ENCODE results near the gene NANOG. TPM values are rescaled to one million over a fixed set of nuclear protein-coding genes. Genes with fewer than 3 reads are reported as not detected.
"Not testable (repeated sequence)": the region's sequence is repeated elsewhere in the genome, so short reads cannot be mapped to it uniquely, and the experiment has no call there.

The NANOG gene
- total RNA-seq, 1 experiment from 2014 or later: 0.62 TPM

- TF ChIP-seq POLR2AphosphoS5 (IDR thresholded peaks at IDR 0.05; ENCODE audit: low read depth, low read length) (no peak), SIN3A (IDR thresholded peaks at IDR 0.05; ENCODE audit: borderline replicate concordance, insufficient read depth, low read depth, low read length) (no peak), TCF7L2 (IDR thresholded peaks at IDR 0.05; ENCODE audit: low read depth, low read length) (no peak), REST (IDR thresholded peaks at IDR 0.05; ENCODE audit: insufficient read depth in 1 of 2, low read depth in 2 of 2, low read length in 1 of 2) (no peak), CTCF (IDR thresholded peaks at IDR 0.05) (no peak)
- in situ Hi-C loops (cut with HindIII; ENCODE audit: low pct_unique_long_range_greater_than_20kb, low sequenced_read_pairs): no loop called here
- ChIA-PET POLR2A (no interaction called here), CTCF (no interaction called here)
- Histone ChIP-seq H3K9me3 (ENCODE audit: control insufficient read depth, insufficient read depth, low read depth, low read length) (no peaks in the 10 kb centered on the region), H3K27ac (ENCODE audit: low read length) (no peak overlapping the region), H3K27me3 (ENCODE audit: control insufficient read depth, insufficient read depth, low read length) (no peaks in the 10 kb centered on the region), H3K4me1 (ENCODE audit: control insufficient read depth, insufficient read depth, low read length) (no peaks in the 10 kb centered on the region), H3K36me3 (ENCODE audit: control insufficient read depth, insufficient read depth, low read length) (no peaks in the 10 kb centered on the region), H3K4me3 (ENCODE audit: low read depth in 2 of 2, low read length in 2 of 2) (no peak overlapping the region)
- no TSS peak for BruUV-seq (replicated peaks)
- no peak for DNase-seq (ENCODE audit: low read depth, low spot score)
- intact Hi-C loops (cut with micrococcal nuclease; ENCODE audit: unreplicated experiment): no loop called here
- no peak for ATAC-seq
Measured at GRCh38 chr12:7749442-7749841, 39.8 kb upstream of the NANOG start.

- POLR2A ChIA-PET: no interaction called here
- no peak for ATAC-seq
Measured at GRCh38 chr12:7750350-7750749, 38.9 kb upstream of the NANOG start.

GRCh38 chr12:7751394-7751793 lies 37.8 kb upstream of the NANOG start:
- intact Hi-C loops (cut with micrococcal nuclease; ENCODE audit: unreplicated experiment): no loop called here
- H3K36me3 ChIP-seq (ENCODE audit: control insufficient read depth, insufficient read depth, low read length): no peaks in the 10 kb centered on the region
- ChIA-PET POLR2A (interaction anchor here (0.6 kb wide), 1 partner anchor 33 kb away, joined by 3 read pairs; no protein-coding TSS in a partner anchor), CTCF (no interaction called here)
- H3K4me3 ChIP-seq (ENCODE audit: low read depth in 2 of 2, low read length in 2 of 2): no peak overlapping the region
- ATAC-seq (no peak), DNase-seq (ENCODE audit: low read depth, low spot score) (no peak)
- no peak overlapping the region for H3K27ac ChIP-seq (ENCODE audit: low read length)
- no peaks in the 10 kb centered on the region for H3K9me3 ChIP-seq (ENCODE audit: control insufficient read depth, insufficient read depth, low read depth, low read length)
- BruUV-seq (replicated peaks): no TSS peak
- H3K4me1 ChIP-seq (ENCODE audit: control insufficient read depth, insufficient read depth, low read length): no peaks in the 10 kb centered on the region
- TF ChIP-seq SIN3A (IDR thresholded peaks at IDR 0.05; ENCODE audit: borderline replicate concordance, insufficient read depth, low read depth, low read length): no peak
- no peak for TF ChIP-seq TCF7L2 (IDR thresholded peaks at IDR 0.05; ENCODE audit: low read depth, low read length)
- H3K27me3 ChIP-seq (ENCODE audit: control insufficient read depth, insufficient read depth, low read length): no peaks in the 10 kb centered on the region
- in situ Hi-C loops (cut with HindIII; ENCODE audit: low pct_unique_long_range_greater_than_20kb, low sequenced_read_pairs): no loop called here

More at GRCh38 chr12:7750350-7750749, 38.9 kb upstream of the NANOG start:
- intact Hi-C loops (cut with micrococcal nuclease; ENCODE audit: unreplicated experiment): no loop called here
- no peak overlapping the region for H3K27ac ChIP-seq (ENCODE audit: low read length)
- in situ Hi-C loops (cut with HindIII; ENCODE audit: low pct_unique_long_range_greater_than_20kb, low sequenced_read_pairs): no loop called here
- no peak for DNase-seq (ENCODE audit: low read depth, low spot score)
- no TSS peak for BruUV-seq (replicated peaks)
- H3K4me3 ChIP-seq (ENCODE audit: low read depth in 2 of 2, low read length in 2 of 2): no peak overlapping the region
- H3K27me3 ChIP-seq (ENCODE audit: control insufficient read depth, insufficient read depth, low read length): no peaks in the 10 kb centered on the region
- CTCF ChIA-PET: no interaction called here
- no peak for TF ChIP-seq TCF7L2 (IDR thresholded peaks at IDR 0.05; ENCODE audit: low read depth, low read length)
- TF ChIP-seq SIN3A (IDR thresholded peaks at IDR 0.05; ENCODE audit: borderline replicate concordance, insufficient read depth, low read depth, low read length): no peak
- no peaks in the 10 kb centered on the region for H3K9me3 ChIP-seq (ENCODE audit: control insufficient read depth, insufficient read depth, low read depth, low read length)
- no peaks in the 10 kb centered on the region for H3K36me3 ChIP-seq (ENCODE audit: control insufficient read depth, insufficient read depth, low read length)
- H3K4me1 ChIP-seq (ENCODE audit: control insufficient read depth, insufficient read depth, low read length): no peaks in the 10 kb centered on the region

GRCh38 chr12:7751941-7752922 lies 37.0 kb upstream of the NANOG start:
- POLR2A ChIA-PET: interaction anchor here (0.6 kb wide), 1 partner anchor 32 kb away, joined by 3 read pairs; no protein-coding TSS in a partner anchor
- intact Hi-C loops (cut with micrococcal nuclease; ENCODE audit: unreplicated experiment); H3K4me1 ChIP-seq (ENCODE audit: control insufficient read depth, insufficient read depth, low read length); H3K27me3 ChIP-seq (ENCODE audit: control insufficient read depth, insufficient read depth, low read length); DNase-seq (ENCODE audit: low read depth, low spot score); H3K27ac ChIP-seq (ENCODE audit: low read length); CTCF ChIA-PET; in situ Hi-C loops (cut with HindIII; ENCODE audit: low pct_unique_long_range_greater_than_20kb, low sequenced_read_pairs); H3K36me3 ChIP-seq (ENCODE audit: control insufficient read depth, insufficient read depth, low read length); H3K9me3 ChIP-seq (ENCODE audit: control insufficient read depth, insufficient read depth, low read depth, low read length); BruUV-seq (replicated peaks); H3K4me3 ChIP-seq (ENCODE audit: low read depth in 2 of 2, low read length in 2 of 2); ATAC-seq: not testable (repeated sequence)

GRCh38 chr12:7755668-7756067 lies 33.5 kb upstream of the NANOG start:
- H3K27me3 ChIP-seq (ENCODE audit: control insufficient read depth, insufficient read depth, low read length); in situ Hi-C loops (cut with HindIII; ENCODE audit: low pct_unique_long_range_greater_than_20kb, low sequenced_read_pairs); BruUV-seq (replicated peaks); H3K36me3 ChIP-seq (ENCODE audit: control insufficient read depth, insufficient read depth, low read length); POLR2A ChIA-PET; H3K4me3 ChIP-seq (ENCODE audit: low read depth in 2 of 2, low read length in 2 of 2); H3K27ac ChIP-seq (ENCODE audit: low read length); intact Hi-C loops (cut with micrococcal nuclease; ENCODE audit: unreplicated experiment); H3K9me3 ChIP-seq (ENCODE audit: control insufficient read depth, insufficient read depth, low read depth, low read length); H3K4me1 ChIP-seq (ENCODE audit: control insufficient read depth, insufficient read depth, low read length); CTCF ChIA-PET; ATAC-seq; DNase-seq (ENCODE audit: low read depth, low spot score): not testable (repeated sequence)
